Transverse colon (tissue), 4 donors: ENCODE measurements around the gene DAGLB.
A peak's percentile ranks its signal among the peaks of the same experiment; 100 is the strongest.

ENCODE experiments used
- CTCF ChIP-seq, 5 experiments: fragments of 200-600 bp in 3 of 5; fragments of 450-650 bp in 2 of 5; sonication (generic) in 3 of 5; IDR thresholded peaks; 1 replicate in 2 of 5; 2 replicates in 3 of 5; pipeline ENCODE4 v1.5.1; 2016 to 2017; ENCODE audit warnings: antibody characterized with exemption in 5 of 5, inconsistent platforms in 3 of 5, mild to moderate bottlenecking in 2 of 5, moderate library complexity in 1 of 5
- EP300 ChIP-seq: sonication (generic); formaldehyde crosslinking; IDR thresholded peaks from one replicate; pipeline ENCODE4 v1.6.1; 2017; ENCODE audit warnings: antibody characterized with exemption, low read depth
- POLR2A ChIP-seq: fragments of 450-650 bp; IDR thresholded peaks from one replicate; pipeline ENCODE4 v1.6.1; 2016; ENCODE audit warnings: antibody characterized with exemption, mild to moderate bottlenecking, moderate library complexity
- POLR2AphosphoS5 ChIP-seq, 3 donors: sonication (generic); formaldehyde crosslinking; IDR thresholded peaks; one replicate each; pipeline ENCODE4 v1.6.1; 2016; ENCODE audit warnings: antibody characterized with exemption in 3 of 3

GRCh38 chr7:6482307-6482706 lies 34.6 kb upstream of the DAGLB start:
- TF ChIP-seq CTCF (IDR thresholded peaks at IDR 0.05) (no peak), POLR2AphosphoS5 (IDR thresholded peaks at IDR 0.05) (peak in 2 of 3 donors; percentile 47 to 84), POLR2A (peak; percentile 33), EP300 (no peak)
